ENCODE results near the gene APBB2. TPM values are rescaled to one million over a fixed set of nuclear protein-coding genes. Genes with fewer than 3 reads are reported as not detected.
A peak's percentile ranks its signal among the peaks of the same experiment; 100 is the strongest.

APBB2 gene
- total and polyA plus RNA-seq, 10 of the 15 experiments (the other 5 are each of a cell fraction or from before 2014, with no cell fraction given): 2.7 to 24.6 (median 19.0) TPM

DNA sequence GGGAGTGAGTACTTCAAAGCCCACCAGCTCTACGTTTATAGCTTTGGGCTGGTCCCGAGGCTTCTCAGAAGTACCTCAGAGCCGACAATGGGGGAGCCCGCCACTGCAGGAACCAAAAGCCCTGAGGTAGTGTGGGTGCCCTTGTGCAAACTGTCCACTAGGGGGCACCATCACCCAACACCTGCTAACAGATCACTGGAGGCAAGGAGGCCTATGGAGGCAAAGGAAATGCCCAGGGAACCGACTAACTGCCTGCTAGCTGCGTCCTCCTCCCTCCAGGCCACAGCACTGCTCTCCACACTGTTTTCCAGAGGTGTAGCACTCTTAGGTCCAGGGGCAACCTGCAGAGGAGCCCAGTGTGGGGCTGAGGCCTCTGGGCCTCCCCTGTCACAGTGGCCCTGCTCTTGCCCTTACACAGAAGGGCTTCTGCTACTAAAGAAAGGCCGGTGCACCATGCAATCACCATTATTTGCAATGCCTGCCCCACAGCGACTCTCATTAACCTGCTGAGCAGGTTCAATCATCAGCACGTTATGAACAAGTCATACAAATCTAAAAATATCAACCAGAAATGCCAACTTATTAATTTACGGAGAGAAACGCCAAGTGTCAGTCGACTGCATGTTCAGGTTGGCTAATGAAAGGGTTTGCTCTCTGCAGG lies 305.5 kb downstream of the APBB2 start (continued):
- TF ChIP-seq CEBPB (IDR thresholded peaks at IDR 0.05; ENCODE audit: borderline replicate concordance in 1 of 2, low read depth in 2 of 2, low read length in 2 of 2) (no peak), SMC3 (IDR thresholded peaks at IDR 0.05; ENCODE audit: borderline replicate concordance, low read length) (peak; percentile 57), EZH2 (IDR thresholded peaks at IDR 0.05; ENCODE audit: borderline replicate concordance, control insufficient read depth, low read depth, low read length) (no peak), SMARCA5 (IDR thresholded peaks at IDR 0.05) (peak; percentile 89; the same call in 1 of the 2 replicates)

DNA sequence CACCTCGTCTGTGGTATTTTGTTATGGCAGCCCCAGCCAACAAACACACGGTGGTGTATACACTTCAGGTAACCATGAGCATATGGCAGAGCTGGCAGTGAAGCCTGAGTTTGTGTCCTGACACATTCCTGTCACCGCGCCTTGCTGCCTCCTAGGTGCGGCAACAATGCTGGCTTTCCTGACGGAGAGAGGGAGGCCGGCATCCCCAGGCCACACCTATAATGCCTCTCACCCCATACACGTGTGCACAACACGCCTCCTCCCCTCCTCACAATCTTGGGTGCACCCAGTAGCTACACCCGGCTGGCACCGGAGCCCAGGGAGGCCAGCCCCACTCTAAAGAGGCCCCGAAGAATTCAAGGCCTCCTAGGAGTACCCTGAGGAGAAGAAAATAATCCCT lies 306.0 kb downstream of the APBB2 start:
- CTCF ChIA-PET: interaction anchor here (0.6 to 12.8 kb wide), 13 partner anchors 8 to 753 kb away, joined by 3 to 190 read pairs (median 4); no protein-coding TSS in a partner anchor
- Histone ChIP-seq H3K4me1 (ENCODE audit: control insufficient read depth, insufficient read depth, low read length) (peaks cover 4% of the 10 kb centered on the region; the same call in 1 of the 2 replicates), H3K79me2 (ENCODE audit: control insufficient read depth, insufficient read depth, low read length) (no peaks in the 10 kb centered on the region), H3K9me3 (replicated peaks; ENCODE audit: control insufficient read depth, insufficient read depth, low read length) (no peaks in the 10 kb centered on the region), H3K27ac (ENCODE audit: control insufficient read depth, insufficient read depth) (no peak overlapping the region), H3K27me3 (replicated peaks in 1 of 2; ENCODE audit: control insufficient read depth in 2 of 2, insufficient read depth in 2 of 2, low read length in 1 of 2) (no peaks in the 10 kb centered on the region), H3K4me3 (no peak overlapping the region), H4K20me1 (ENCODE audit: control insufficient read depth, insufficient read depth) (no peaks in the 10 kb centered on the region), H3K4me2 (ENCODE audit: control insufficient read depth, insufficient read depth) (no peak overlapping the region), H2AFZ (ENCODE audit: control insufficient read depth, low read depth, low read length) (peak overlapping the region; percentile 72), H3K36me3 (ENCODE audit: control insufficient read depth in 2 of 2, insufficient read depth in 2 of 2, low read length in 1 of 2) (no peaks in the 10 kb centered on the region; a peak in 1 of 4 replicates), H3K9ac (ENCODE audit: control insufficient read depth, insufficient read depth, low read length) (no peak overlapping the region)
- intact Hi-C loops (cut with micrococcal nuclease; ENCODE audit: unreplicated experiment): loop anchor here (1.0 kb wide), 1 partner anchor 306 kb away; the partner anchor contains the start of gene APBB2
- WGBS (ENCODE audit: insufficient coverage, insufficient replicate concordance, low lambda C conversion rate, missing lambda C conversion rate): 69% methylated on average over 12 of the region's 12 CpGs
- SMC1A ChIA-PET (ENCODE audit: uncharacterized antibody, unreplicated experiment): interaction anchor here (1.1 to 2.3 kb wide), 3 partner anchors 11 to 17 kb away, joined by 3 to 13 read pairs (median 4); no protein-coding TSS in a partner anchor
- no TSS peak for BruUV-seq (replicated peaks)
- POLR2A ChIA-PET: interaction anchor here (0.6 to 1.2 kb wide), 2 partner anchors 16 to 27 kb away, joined by 3 to 9 read pairs; no protein-coding TSS in a partner anchor
- ATAC-seq (peak; percentile 49), DNase-seq (ENCODE audit: low read depth, low spot score) (no peak), FAIRE-seq (no peak)
- RAD21 ChIA-PET (ENCODE audit: unreplicated experiment): interaction anchor here (0.9 to 1.4 kb wide), 3 partner anchors 16 to 306 kb away, joined by 3 to 10 read pairs (median 3); partner anchors contain the start of gene APBB2
- in situ Hi-C loops (cut with MboI): loop anchor here (25.0 kb wide), 1 partner anchor 754 kb away; no protein-coding TSS in a partner anchor
- TF ChIP-seq MYB (IDR thresholded peaks at IDR 0.05; ENCODE audit: borderline replicate concordance, low read depth, low read length) (no peak), IKZF1 (conservative IDR thresholded peaks at IDR 0.05) (no peak), ATF7 (IDR thresholded peaks at IDR 0.05; ENCODE audit: low read depth) (no peak), ZBED1 (IDR thresholded peaks at IDR 0.05; ENCODE audit: borderline replicate concordance) (no peak), RBBP5 (conservative IDR thresholded peaks at IDR 0.05) (no peak), MTA2 (IDR thresholded peaks at IDR 0.05; ENCODE audit: low read depth) (no peak), SREBF2 (IDR thresholded peaks at IDR 0.05; ENCODE audit: low read length) (no peak), CBFB (IDR thresholded peaks at IDR 0.05; ENCODE audit: low read depth) (no peak), NR2F1 (conservative IDR thresholded peaks at IDR 0.05) (no peak), GABPA (IDR thresholded peaks at IDR 0.05; ENCODE audit: low read depth) (no peak), NKRF (conservative IDR thresholded peaks at IDR 0.05) (no peak), EED (IDR thresholded peaks at IDR 0.05; ENCODE audit: low read depth) (no peak), HDGF (IDR thresholded peaks at IDR 0.05) (no peak), BMI1 (IDR thresholded peaks at IDR 0.05; ENCODE audit: borderline replicate concordance) (no peak)
- TF ChIP-seq, protein P1, sequence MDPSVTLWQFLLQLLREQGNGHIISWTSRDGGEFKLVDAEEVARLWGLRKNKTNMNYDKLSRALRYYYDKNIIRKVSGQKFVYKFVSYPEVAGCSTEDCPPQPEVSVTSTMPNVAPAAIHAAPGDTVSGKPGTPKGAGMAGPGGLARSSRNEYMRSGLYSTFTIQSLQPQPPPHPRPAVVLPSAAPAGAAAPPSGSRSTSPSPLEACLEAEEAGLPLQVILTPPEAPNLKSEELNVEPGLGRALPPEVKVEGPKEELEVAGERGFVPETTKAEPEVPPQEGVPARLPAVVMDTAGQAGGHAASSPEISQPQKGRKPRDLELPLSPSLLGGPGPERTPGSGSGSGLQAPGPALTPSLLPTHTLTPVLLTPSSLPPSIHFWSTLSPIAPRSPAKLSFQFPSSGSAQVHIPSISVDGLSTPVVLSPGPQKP (IDR thresholded peaks at IDR 0.05; ENCODE audit: low read depth, low read length): no peak
- TF ChIP-seq, protein P2, sequence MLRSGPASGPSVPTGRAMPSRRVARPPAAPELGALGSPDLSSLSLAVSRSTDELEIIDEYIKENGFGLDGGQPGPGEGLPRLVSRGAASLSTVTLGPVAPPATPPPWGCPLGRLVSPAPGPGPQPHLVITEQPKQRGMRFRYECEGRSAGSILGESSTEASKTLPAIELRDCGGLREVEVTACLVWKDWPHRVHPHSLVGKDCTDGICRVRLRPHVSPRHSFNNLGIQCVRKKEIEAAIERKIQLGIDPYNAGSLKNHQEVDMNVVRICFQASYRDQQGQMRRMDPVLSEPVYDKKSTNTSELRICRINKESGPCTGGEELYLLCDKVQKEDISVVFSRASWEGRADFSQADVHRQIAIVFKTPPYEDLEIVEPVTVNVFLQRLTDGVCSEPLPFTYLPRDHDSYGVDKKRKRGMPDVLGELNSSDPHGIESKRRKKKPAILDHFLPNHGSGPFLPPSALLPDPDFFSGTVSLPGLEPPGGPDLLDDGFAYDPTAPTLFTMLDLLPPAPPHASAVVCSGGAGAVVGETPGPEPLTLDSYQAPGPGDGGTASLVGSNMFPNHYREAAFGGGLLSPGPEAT (IDR thresholded peaks at IDR 0.05; ENCODE audit: low read depth): no peak
